ENCODE results near the gene PDIK1L.

PDIK1L gene

GRCh38 chr1:26170472-26170821 lies 58.8 kb downstream of the PDIK1L start:
- no peak for DNase-seq (ENCODE audit: low read depth in 3 of 3)

GRCh38 chr1:26171084-26172072 lies 59.8 kb downstream of the PDIK1L start, which contains the start of gene ZNF593OS:
Gene ZNF593OS (minus strand): TSS chr1:26171832. CDS start chr1:26171661, 171 bp downstream.
- no peak for DNase-seq (ENCODE audit: low read depth in 3 of 3)

Measured in stimulated activated CD4-positive, alpha-beta T cell treated with anti-CD3 and anti-CD28 coated beads, TNF-alpha, amount 100 ng/mL, for 24 hours (primary cell).